GM10266 (cell line): ENCODE results near the gene MR1.
A peak's percentile ranks its signal among the peaks of the same experiment; 100 is the strongest.

Source experiments
- DNase-seq: peaks from one replicate; pipeline ENCODE4 v3.0.0; 2012; ENCODE audit errors: extremely low spot score
- CTCF ChIP-seq: IDR thresholded peaks from 2 replicates; pipeline ENCODE4 v1.5.1; 2012; ENCODE audit warnings: mild to moderate bottlenecking, low read depth; ENCODE audit not compliant: control insufficient read depth, insufficient read depth; ENCODE audit errors: missing control alignments

Gene MR1

GRCh38 chr1:181092883-181093458 lies 59.2 kb downstream of the MR1 start:
- no peak for TF ChIP-seq CTCF
- DNase-seq = no peak

GRCh38 chr1:181094416-181095212 lies 60.8 kb downstream of the MR1 start:
- no peak for TF ChIP-seq CTCF
- DNase-seq = no peak

GRCh38 chr1:181095260-181095659 lies 61.5 kb downstream of the MR1 start:
- no peak for TF ChIP-seq CTCF
- DNase-seq = no peak

GRCh38 chr1:181095763-181096184 lies 62.0 kb downstream of the MR1 start:
- no peak for TF ChIP-seq CTCF
- no peak for DNase-seq

GRCh38 chr1:181097242-181097641 lies 63.5 kb downstream of the MR1 start:
- DNase-seq = no peak
- no peak for TF ChIP-seq CTCF

GRCh38 chr1:181099152-181100014 lies 65.6 kb downstream of the MR1 start:
- DNase-seq = peak; percentile 69
- no peak for TF ChIP-seq CTCF
